Glomerular visceral epithelial cell (primary cell): ENCODE results near the gene SLC1A4.
"Not testable (repeated sequence)": the region's sequence is repeated elsewhere in the genome, so short reads cannot be mapped to it uniquely, and the experiment has no call there.

ENCODE experiments used
- DNase-seq: peaks from one replicate; pipeline ENCODE4 v3.0.0-alpha.2; 2016; ENCODE audit errors: extremely low spot score

SLC1A4 gene

GRCh38 chr2:65026154-65026553 lies 37.0 kb downstream of the SLC1A4 start:
- DNase-seq: no peak

- DNase-seq: no peak
Observed at GRCh38 chr2:65026704-65027464, 37.7 kb downstream of the SLC1A4 start.

- no peak for DNase-seq
Observed at GRCh38 chr2:65027616-65028244, 38.5 kb downstream of the SLC1A4 start.

GRCh38 chr2:65030476-65031332 lies 41.5 kb downstream of the SLC1A4 start:
- DNase-seq: no peak

- DNase-seq: no peak
Observed at GRCh38 chr2:65031341-65032018, 42.3 kb downstream of the SLC1A4 start.

- DNase-seq: no peak
Observed at GRCh38 chr2:65032019-65032975, 43.1 kb downstream of the SLC1A4 start.

GRCh38 chr2:65033178-65033577 lies 44.0 kb downstream of the SLC1A4 start:
- DNase-seq: no peak

- DNase-seq: not testable (repeated sequence)
Observed at GRCh38 chr2:65033667-65034066, 44.5 kb downstream of the SLC1A4 start.

- DNase-seq: no peak
Observed at GRCh38 chr2:65035351-65035943, 46.2 kb downstream of the SLC1A4 start.

GRCh38 chr2:65037178-65037577 lies 48.0 kb downstream of the SLC1A4 start:
- no peak for DNase-seq

GRCh38 chr2:65039640-65040039 lies 50.4 kb downstream of the SLC1A4 start:
- no peak for DNase-seq

GRCh38 chr2:65040400-65041261 lies 51.4 kb downstream of the SLC1A4 start:
- peak; percentile 76 for DNase-seq

- no peak for DNase-seq
Observed at GRCh38 chr2:65043001-65043400, 53.8 kb downstream of the SLC1A4 start.

GRCh38 chr2:65044097-65044735 lies 55.0 kb downstream of the SLC1A4 start:
- DNase-seq: no peak

GRCh38 chr2:65045651-65046050 lies 56.5 kb downstream of the SLC1A4 start:
- DNase-seq: peak; percentile 76

- DNase-seq: no peak
Observed at GRCh38 chr2:65046633-65047407, 57.6 kb downstream of the SLC1A4 start.

GRCh38 chr2:65049010-65049639 lies 59.9 kb downstream of the SLC1A4 start:
- no peak for DNase-seq

- DNase-seq: peak; percentile 32
Observed at GRCh38 chr2:65050931-65051330, 61.7 kb downstream of the SLC1A4 start.
